Esophagus mucosa (tissue), 1 donor: Measurements from ENCODE around the gene KRT4. TPM values are rescaled to one million over a fixed set of nuclear protein-coding genes. Genes with fewer than 3 reads are reported as not detected.

Experiments used
- total RNA-seq: library from RNA; stranded (reverse); gene quantifications from one replicate; pipeline ENCODE4 v1.2.4, GENCODE V29; 2023
- donor health status: DM: yes; HTN: yes; CAD: no.

KRT4 gene
- total RNA-seq, 1 donor from 2014 or later = 1,080 TPM

Other genes starting within 250 kb of the KRT4 start
- gene KRT74, start 240.3 kb downstream of the KRT4 start, total RNA-seq = 0.12 TPM
- gene KRT72, start 212.7 kb downstream of the KRT4 start, total RNA-seq = not detected
- not detected for gene KRT73, start 195.6 kb downstream of the KRT4 start, total RNA-seq
- gene KRT2, start 161.9 kb downstream of the KRT4 start, total RNA-seq = not detected
- gene KRT1, start 133.7 kb downstream of the KRT4 start, total RNA-seq = 2.5 TPM
- not detected for gene KRT77, start 110.6 kb downstream of the KRT4 start, total RNA-seq
- gene KRT76, start 36.8 kb downstream of the KRT4 start, total RNA-seq = 0.08 TPM
- gene KRT3, start 18.0 kb downstream of the KRT4 start, total RNA-seq = 1.0 TPM
- 0.32 TPM for gene KRT79, start 20.2 kb upstream of the KRT4 start, total RNA-seq
- 291 TPM for gene KRT78, start 34.9 kb upstream of the KRT4 start, total RNA-seq
- 40.1 TPM for gene KRT8, start 91.0 kb upstream of the KRT4 start, total RNA-seq
- 80.0 TPM for gene KRT18, start 135.0 kb upstream of the KRT4 start, total RNA-seq
- 344 TPM for gene EIF4B, start 192.3 kb upstream of the KRT4 start, total RNA-seq
- 10.6 TPM for gene TNS2, start 235.9 kb upstream of the KRT4 start, total RNA-seq